Hepatic stellate cell (primary cell): ENCODE measurements around the gene PRDM13.
"Not testable (repeated sequence)": the region's sequence is repeated elsewhere in the genome, so short reads cannot be mapped to it uniquely, and the experiment has no call there.

Experiments
- DNase-seq: peaks from one replicate; pipeline ENCODE4 v3.0.0; 2011; ENCODE audit warnings: low spot score

The PRDM13 gene

DNA sequence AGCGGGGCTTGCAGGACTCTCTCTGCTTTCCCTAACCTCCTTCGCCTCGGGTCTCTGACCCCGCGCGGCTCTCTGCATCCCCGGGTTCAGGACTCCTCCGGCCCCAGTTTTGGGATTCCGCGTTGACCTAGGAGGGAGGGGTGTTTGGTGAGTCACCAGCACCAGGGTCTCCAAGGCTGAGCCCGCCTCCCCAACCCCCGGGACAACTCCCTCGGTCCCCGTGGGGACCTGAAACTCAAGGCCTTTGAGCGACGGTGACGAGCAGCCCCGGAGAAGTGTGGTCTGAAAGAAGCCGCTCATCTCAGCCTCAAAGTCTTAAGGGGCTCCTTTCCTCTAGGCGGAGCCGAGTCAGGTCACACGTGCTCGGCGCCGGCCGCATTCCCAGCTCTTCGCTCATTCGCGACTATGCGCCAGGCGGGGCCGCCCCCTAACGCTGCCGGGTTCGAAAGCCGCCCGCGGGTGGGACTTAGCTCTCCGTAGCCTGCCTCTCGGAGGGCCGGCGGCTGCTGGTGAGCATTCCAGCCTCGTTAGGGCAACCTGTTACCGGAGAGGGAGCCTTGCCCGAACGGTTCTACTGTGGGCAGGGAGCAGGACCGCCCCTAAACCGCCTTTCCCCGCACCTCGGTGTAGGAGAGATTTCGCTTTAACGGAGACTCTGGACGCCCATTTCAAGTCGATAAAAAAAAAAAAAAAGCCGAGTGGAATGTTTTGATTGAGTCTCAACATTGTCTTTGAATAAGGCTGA lies 3.0 kb upstream of the PRDM13 start:
- no peak for DNase-seq

GRCh38 chr6:99604166-99605073 lies 2.2 kb upstream of the PRDM13 start:
- no peak for DNase-seq

DNA sequence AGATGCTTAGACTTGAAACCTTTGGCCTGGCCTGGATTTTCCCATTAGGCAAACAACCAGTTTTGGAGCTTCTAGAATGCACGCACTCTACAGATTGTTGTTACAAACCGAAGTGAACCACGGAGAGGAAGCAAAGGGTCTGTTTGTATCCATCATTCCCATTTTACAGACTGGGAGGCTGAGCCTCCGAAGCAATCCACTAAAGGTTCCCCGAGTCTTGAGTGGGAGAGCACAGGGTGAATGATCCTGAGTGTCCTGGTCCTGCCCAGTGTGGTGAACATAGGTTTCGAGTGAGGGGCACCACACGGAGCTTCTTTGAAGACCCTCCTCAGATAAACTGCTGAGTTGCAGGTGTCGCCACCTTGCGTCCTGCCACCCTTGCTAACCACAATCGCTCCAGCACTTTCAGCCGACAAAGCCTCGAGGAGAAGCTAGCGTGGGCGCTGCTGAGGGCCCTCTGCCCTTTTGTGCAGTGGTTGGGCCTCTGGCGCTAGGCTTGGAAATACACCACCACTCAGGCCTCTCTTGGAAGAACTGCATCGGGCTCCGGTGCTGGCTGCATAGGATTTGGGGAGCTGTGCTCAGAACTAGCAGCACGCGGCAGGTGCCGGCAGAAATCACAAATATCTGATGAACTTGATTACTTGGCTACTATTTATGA lies 1.4 kb upstream of the PRDM13 start:
- no peak for DNase-seq

- DNase-seq, result no peak
Observed at GRCh38 chr6:99605911-99606655, 550 bp upstream of the PRDM13 start.

GRCh38 chr6:99607416-99608036 lies 893 bp downstream of the PRDM13 start:
- DNase-seq, result no peak

DNA sequence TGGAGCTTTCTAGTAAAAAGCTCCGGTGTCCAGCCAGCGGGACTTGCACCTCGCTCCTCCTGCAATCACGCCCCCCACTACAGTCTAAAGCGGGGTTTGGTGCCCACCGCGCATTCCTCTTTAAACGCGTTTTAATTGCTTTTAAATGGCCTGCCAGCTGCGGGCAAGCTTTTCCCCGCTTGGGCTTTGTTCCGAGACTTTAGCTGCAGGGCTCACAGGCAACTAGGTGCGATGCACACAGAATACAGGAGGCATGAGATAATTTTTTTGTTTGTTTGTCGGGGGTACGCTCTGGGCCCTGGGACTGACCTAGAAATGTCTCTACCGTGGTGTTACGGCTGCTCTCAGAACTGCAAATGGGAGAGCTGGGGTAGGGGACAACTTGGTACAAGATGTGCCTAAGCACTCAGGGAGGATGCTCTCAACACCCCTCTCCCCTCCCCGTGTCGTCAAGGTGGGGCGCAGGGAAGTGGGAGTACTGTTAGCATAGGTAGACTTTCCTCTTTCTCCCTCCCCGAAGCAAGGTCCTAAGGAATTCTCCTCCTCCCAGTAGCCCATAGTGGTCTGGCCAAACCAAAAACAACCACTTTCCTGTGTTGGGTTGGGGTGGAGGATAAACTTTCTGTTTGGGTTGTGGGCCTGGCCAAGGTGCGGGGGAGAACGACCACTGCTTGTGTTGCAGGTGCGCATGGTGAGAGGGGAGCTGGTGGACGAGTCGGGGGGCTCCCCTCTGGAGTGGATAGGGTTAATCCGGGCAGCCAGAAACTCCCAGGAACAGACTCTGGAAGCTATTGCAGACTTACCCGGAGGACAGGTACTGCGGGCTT lies 1.6 kb downstream of the PRDM13 start:
- no peak for DNase-seq

GRCh38 chr6:99608886-99609482 lies 2.4 kb downstream of the PRDM13 start:
- DNase-seq, result no peak

DNA sequence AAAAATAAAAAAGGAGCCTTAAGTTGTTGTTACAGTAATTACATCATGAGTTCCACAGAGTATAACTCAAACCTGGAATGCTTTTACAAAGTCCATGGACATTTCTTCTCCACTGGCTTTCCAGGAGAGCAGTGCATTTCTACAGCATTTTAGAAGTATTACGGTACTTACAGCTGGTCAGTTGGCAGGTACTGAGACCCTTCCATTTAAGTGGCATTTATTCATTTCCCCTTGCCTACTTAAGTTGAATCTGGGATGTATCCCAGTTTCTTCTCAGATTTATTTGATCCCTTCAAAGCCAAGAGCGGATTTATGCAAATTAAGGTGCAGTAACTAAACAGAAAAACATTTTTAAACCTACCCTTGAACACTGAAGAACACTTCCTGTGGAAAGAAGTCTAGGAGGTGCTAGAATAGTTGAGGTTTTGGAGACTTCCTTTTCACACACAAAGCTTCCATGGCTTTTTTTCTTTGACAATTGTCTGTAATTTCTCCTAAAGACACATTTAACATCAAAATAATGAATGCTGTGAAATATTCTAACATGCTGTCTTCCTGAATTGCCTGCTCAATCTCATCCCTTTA lies 3.4 kb downstream of the PRDM13 start:
- DNase-seq, result no peak

GRCh38 chr6:99611148-99611547 lies 4.5 kb downstream of the PRDM13 start:
- DNase-seq, result no peak

DNA sequence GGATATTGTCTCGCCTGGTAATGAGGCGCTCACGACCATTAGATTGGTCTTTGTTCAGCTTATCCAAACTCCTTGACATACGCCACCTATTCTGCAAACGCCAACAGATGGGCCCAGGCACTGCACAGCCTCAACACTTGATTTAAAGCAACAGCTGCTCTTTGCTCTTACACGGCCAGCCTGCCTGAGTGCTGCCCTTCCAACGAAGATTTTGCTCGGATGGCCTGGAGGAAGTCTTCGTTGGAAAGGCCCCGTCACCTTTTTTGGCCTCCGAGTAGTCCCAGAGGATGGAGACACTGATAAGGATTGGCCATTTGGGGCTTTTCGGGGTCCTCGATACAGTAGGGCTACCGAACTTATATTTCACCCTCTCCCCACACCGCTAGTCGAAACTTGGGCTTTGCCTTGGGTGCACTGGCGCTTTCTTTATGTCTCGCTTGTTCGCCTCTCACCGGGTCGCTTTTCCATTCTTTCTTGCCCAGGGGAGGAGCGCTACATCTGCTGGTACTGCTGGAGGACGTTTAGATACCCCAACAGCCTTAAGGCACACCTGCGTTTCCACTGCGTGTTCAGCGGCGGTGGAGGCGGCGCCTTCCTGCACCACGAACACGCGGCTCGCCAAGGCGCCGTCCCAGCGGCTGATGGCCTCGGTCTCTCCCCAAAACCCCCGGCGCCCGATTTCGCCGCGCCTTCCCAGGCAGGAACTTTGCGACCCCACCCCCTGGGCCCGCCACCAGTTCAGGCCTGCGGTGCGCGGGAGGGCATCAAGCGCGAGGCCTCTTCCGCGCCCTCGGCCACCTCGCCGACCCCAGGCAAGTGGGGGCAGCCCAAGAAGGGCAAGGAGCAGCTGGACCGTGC lies 6.1 kb downstream of the PRDM13 start:
- DNase-seq, result no peak

GRCh38 chr6:99613409-99613704 lies 6.7 kb downstream of the PRDM13 start:
- DNase-seq, result no peak

GRCh38 chr6:99613705-99614429 lies 7.2 kb downstream of the PRDM13 start:
- DNase-seq, result no peak

GRCh38 chr6:99614430-99615186 lies 8.0 kb downstream of the PRDM13 start:
- DNase-seq, result no peak

- no peak for DNase-seq
Observed at GRCh38 chr6:99617131-99617530, 10.5 kb downstream of the PRDM13 start.

DNA sequence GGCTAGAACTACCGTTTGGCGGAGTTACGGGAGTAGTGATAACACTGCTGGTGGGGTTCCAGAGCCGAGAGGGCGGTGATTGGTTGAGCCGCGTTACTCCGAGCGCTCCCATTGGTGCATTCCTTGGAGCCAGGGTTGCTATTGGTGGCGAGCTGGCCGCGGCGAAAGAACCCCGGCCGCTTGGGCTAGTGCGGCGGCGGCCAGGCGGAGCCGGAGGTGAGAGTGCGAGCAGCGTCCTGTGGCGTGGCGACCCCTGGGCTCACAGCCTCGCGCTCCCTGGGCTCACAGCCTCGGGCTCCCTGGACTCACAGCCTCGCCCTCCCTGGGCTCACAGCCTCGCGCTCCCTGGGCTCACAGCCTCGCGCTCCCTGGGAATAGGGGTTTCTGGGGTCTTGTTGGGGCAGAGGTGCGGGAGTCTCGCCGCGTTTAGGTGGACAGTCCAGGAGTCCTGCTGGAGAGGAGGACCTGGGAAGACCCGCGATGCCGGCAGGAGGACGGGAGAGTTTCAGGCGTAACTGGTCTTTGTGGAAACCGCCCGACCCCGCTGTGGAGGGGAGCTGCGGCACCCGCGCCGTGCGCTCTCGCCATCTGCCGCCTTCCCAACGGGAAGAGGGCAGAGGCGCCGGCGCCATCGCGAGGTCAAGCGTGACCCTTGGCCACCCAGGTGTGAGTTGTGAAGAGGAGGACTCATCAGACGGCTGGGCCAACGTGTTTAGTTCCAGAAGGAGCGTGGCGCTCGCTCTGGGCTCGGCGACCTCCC lies 12.2 kb downstream of the PRDM13 start:
- no peak for DNase-seq

DNA sequence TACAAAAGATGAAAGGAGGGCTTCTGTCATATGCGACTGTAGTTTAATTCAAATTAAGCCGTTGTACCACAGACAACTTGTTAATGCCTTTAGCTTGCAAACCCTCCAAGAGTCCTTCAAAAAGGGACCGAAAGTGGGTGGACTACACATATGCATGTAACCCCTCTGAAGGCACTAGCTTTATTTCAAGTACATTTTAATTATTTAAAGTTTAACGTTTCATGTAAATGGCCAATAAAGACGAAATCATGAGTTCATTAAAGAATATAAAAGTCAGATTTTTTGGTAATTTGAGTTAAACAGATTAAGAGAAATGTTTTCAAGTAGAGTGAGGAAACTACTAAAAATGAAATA lies 12.8 kb downstream of the PRDM13 start:
- DNase-seq, result no peak

DNA sequence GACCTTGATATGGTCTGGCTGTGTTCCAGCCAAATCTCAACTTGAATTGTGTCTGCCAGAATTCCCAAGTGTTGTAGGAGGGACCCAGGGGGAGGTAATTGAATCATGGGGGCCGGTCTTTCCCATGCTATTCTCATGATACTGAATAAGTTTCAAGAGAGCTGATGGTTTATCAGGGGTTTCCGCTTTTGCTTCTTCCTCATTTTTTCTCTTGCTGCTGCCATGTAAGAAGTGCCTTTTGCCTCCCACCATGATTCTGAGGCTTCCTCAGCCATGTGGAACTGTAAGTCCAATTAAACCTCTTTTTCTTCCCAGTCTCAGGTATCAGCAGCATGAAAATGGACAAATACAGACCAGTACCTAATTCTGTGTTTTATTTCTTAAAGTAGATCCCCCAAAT lies 15.4 kb downstream of the PRDM13 start:
- DNase-seq, result not testable (repeated sequence)
